GM18867 (cell line): Measurements from ENCODE around the gene CUL9.

Experiments used
- ATAC-seq: cut with Tn5 transposase; IDR thresholded peaks from one replicate; pipeline ENCODE4 v1.9.1; 2021; ENCODE audit warnings: mild to moderate bottlenecking, moderate library complexity; ENCODE audit not compliant: unreplicated experiment

Gene CUL9

DNA sequence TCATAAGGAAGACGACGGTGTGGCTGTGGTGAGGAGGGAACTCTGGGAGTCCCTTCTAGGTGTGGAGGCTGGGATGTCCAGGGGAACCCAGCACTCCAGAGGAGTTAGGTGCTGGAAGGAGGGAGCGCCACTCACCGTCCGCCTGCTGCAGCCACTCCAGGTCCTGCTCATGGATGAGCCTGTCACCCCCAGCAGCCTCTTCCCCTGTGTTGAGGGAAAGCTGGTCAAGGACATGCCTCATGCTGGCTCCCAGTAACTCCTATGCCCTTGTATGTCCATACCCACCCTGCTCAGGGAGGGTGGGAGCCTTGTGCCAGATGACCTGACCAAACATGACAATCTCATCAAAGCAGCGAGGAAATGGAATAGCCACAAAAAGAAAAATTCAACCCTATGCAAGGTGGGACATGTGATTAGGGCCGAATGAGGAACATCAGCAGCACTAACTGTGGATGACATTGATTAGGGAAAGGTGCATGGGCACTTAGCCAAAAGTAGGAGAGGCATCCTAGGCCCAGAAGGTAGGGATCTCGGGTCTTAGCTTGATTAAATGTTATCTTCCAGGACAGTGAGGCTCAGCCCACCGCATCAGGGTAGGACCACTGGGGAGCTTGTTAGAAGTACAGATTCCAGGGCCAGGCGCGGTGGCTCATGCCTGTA lies 44.3 kb downstream of the CUL9 start:
- no peak for ATAC-seq

DNA sequence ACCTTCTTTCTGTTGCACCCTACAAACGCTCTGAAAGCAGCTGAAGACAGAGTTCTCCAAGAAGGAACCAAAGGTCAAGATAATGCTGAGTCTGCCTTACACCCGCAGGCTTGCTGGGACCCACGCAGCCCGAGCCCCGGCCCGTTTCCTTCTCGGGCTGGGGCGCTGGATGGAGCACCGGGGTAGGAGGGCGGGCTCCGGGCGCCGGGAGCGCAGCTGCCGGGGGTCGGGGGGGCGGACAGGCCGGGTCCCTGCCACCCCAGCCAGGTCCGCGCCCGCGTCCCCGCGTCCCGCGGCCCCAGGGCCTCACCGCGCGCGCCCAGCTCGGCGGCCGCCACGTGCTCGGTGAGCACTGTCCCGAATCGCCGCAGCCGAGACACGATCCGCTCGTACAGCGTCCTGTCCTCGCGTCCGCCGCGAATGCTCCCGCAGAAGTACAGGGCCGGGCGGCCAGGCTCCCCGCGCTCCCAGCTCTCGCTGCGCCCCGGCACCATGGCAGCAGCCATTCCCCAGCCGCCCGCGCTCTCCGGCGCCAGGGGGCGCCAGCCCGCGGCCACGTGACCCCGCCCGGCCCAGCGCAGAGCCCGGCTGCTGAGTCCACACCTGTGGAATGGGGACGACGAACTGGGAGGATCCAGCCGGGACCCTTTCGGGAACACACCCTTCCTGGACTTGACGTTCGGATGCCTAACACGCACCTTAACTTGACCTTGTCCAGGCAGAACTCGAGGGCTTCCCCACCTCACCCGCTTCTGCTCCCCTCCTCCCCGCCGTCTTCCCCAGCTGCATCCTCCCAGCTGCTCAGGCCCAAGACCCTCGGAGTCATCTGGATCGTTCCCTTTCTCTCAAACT lies 47.2 kb downstream of the CUL9 start, which contains the start of gene DNPH1:
Gene DNPH1, minus strand, starts transcription at position 531 of the 852 bp plus-strand sequence. Its CDS starts 25 bp downstream, at position 506.
- ATAC-seq, result peak; percentile 85

DNA sequence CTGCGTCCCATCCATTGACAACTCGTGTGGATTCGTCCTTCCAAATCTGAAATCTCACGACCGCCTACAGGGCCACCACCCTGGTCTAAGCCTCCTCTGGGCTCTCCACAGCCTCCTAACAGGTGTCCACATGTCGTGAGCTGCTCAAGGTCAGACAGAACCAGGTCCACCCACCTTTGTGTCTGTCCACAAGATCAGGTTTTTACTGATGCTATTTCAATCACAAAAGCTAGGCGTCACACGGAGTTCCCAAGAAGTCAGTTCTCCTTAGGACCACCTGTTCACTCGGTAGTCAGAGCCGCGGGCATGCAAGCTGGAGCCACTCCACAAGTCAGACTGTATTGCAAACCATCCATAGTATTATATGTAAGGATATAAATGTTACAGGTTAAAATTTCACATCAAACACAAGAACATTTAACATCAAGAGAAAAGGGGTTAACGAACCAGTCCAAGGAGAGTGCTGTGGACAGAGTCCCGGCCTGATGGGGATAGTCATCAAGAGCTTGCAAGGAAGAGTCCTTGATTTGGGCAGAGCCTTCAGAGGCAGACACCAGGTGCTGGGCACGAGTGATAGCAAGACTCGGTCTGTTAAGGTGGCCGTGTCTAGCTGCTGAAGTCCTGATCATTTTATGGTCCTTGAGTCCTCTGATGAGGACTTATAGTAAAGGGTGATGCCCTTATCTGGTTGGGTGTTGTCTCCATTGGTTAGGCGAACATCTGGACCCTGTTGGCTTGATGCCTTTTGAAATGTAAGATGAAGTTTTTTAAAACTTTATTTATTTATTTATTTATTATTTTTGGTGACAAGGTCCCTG lies 48.0 kb downstream of the CUL9 start:
- ATAC-seq, result peak; percentile 10

DNA sequence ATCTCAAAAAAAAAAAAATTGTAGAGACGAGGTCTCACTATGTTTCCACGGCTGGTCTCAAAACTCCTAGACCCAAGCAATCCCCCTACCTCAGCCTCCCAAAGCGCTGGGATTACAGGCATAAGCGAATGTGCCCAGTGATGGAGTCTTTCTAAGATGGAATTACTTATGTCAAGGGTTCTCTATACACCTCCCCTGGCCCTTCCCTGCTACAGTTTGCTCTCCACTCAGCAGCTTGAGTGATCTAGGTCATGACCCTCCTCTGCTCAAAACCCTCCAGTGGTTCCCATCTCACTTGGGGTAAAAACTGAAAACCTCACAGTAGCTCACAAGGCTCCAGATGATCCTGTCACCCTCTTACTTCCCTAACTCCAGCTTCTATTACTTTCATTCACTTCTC lies 49.1 kb downstream of the CUL9 start:
- no peak for ATAC-seq

DNA sequence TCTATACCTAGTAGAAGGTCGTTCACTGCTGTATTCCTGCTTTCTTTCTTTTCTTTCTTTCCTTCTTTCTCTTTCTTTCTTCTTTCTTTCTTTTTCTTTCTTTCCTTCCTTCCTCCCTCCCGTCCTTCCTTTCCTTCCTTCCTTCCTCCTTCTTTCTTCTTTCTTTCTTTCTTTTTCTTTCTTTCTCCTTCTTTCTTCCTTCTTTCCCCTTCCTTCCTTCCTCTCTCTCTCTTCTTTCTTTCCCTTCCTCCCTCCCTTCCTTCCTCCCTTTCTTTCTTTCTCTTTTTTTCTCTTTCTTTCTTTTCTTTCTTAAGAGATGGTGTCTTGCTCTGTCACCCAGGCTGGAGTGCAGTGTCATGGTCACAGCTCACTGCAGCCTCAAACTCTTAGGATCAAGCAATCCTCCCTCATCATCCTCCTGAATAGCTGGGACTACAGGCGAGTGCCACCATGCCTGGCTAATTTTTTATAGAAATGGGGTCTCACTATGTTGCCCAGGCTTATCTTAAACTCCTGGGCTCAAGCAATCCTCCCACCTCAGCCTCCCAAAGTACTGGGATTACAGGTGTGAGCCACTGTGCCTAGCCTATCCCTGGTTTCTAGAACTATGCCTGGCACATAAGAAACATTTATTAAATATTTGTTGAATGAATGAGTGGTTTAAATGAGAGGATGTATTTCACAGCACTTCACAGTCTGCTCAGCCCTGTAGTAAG lies 49.9 kb downstream of the CUL9 start:
- no peak for ATAC-seq

DNA sequence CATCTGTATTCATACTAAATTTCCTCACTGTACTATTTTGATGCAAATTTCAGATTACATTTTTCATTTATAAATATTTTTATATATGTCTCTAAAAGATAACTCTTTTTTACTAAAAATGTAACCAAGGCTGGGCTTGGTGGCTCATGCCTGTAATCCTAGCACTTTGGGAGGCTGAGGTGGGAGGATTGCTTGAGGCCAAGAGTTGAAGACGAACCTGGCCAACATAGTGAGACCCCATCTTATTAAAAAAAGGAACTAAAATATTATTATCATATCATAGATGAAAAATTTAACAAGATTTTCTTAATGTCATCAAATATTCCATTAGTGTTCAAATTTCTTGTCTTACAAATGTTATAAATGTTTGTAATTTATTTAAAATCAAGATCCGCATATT lies 53.8 kb downstream of the CUL9 start:
- ATAC-seq, result no peak

DNA sequence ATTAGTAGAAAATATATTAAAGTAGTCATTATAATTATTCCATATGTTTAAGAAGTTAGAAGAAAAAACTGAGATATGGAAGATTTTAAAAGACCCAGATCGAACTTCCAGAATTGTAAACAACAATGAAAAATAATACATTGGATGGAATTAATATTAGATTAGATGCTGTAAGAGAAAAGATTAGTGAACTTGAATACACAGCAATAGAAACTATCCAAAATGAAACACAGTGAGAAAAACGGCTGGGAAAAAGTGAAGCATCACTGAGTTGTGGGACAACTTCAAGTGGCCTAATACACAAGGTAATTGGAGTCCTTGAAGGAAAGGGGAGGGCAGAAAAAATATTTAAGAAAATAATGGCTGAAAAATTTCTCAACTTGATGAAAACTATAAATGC lies 57.1 kb downstream of the CUL9 start:
- ATAC-seq, result no peak

DNA sequence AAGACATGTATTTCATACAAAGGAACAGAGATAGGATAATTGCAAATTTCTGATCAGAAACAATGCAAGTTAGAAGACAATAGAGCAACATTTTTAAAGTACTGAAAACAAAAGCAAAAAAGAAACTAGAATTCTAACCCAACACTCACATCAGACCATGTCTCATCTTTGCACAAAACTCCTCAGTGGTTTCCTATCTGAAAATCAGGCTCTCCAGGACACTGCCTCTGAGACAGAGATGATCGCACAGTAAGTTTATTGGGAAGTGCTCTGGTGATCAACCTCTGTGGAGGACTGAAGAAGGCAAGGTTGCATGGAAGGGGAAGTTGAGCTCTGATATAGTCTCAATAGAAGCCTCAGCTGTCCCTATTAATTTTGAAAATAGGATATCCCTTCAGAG lies 59.0 kb downstream of the CUL9 start:
- ATAC-seq, result no peak

DNA sequence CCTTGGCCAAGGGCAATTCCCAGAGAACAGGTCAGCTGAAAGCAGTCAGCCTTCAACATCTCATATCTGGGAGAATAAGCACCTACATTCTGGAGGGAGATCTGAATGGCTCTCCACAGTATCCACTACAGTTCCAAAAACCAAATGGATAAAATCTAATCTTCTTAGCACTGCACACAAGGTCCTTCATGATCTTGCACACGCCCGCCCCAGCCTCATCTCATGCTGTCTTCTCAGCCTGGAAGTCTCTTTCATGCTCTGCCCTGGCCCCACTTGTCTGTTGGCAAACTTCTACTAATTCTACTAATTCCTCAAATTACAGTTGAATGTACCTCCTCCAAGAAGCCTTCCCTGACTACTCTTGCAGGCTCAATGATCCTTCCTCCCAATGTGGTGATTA lies 59.5 kb downstream of the CUL9 start:
- ATAC-seq, result no peak

DNA sequence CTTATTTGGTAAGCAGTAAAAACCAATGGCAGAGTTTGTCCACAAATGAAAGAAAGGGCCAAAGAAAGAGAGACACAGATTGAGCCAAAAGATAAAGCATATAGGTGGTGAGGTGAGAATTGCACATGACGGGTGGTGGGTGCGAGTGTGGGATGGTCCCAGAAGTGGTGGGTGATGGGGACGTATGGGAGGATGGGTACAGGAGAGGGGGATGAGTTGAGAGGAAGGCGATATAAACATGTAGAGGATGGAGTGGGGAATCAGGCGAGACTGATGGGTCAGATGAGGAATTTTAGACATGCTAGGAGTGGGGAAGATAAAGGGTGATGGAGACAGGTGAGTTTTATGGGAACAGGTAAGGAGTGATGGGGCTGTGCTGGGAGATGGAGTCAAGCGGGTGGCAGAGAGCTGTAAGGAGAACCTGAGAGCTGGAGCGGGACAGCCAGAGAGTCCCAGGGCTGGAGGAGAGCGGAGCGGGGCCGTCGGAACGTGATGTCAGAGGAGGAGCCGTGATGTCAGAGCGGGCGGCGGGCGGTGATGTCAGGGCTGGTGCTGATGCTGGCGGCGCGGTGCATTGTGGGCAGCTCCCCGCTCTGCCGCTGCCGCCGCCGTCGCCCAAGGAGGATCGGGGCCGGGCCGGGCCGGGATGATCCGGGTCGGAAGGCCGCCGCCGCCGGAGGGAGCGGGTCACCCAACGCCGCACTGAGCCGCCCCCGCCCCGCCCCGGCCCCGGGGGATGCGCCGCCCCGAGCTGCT lies 61.1 kb downstream of the CUL9 start, which contains the start of gene TTBK1:
Gene TTBK1, plus strand, starts transcription at position 574 of the 756 bp plus-strand sequence. CDS start 3,180 bp downstream, outside the sequence.
- ATAC-seq, result no peak

DNA sequence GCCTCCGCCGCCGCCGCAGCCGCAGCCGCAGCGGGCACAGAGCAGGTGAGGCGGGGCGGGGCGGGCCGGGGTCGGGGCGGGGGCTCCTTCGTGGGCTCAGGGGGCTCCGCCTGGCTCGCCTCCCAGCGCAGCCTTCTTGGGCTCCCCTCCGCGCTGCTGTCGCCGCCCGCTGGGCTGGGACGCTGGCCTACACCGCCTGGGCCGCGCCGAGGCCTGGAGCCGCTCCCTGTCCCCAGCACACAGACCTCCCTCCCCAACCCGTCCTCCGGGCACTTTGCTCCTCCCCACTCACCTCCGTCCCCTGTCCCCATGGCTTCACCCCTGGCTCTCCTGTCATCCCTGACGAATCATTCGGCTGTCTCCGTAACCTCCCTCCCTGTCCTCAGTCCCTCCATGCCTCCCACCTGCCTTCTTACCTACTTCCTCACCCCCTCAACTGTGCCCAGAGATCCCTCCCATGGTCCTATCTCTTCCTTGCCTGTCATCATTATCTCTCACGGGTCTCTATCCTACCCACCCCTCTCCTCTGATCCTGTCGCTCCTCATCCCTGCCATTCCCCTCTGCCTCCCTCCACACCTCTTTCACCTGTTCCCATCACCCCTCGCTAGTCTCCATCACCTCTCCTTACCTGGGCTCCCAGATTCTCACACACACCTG lies 61.8 kb downstream of the CUL9 start:
- no peak for ATAC-seq

DNA sequence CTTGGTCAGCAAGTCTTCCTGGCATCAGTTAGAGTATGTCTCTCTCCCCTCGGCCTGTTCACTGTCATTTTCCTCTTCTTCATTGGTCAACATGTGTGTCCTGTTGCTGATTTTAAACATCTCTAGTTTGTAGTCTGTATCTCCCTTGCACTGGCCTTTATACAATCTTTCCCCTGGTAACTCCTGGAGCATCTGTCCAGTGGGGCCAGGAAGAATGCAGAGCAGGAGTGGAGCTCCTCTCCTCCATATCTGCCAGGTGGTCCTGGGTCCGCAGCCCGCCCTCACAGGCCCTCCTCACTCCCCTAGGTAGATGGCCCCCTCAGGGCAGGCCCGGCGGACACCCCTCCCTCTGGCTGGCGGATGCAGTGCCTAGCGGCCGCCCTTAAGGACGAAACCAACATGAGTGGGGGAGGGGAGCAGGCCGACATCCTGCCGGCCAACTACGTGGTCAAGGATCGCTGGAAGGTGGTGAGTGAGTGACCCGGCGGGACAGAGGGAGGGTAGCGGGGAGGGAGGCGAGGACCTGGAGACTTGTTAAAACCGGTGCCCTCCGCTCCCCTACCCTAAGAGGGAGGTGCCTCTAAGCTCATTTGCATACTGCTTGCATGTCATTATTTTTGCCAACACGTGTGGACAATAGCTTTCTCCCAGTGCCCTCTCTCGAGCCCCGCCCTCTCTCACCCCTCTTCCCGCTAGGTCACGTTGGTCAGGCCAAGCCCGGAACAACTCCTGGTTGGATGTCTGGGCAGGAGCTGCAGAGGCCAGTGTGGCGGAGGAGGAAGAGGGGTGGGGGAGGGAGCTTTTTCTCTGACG lies 64.5 kb downstream of the CUL9 start:
- peak; percentile 35 for ATAC-seq

DNA sequence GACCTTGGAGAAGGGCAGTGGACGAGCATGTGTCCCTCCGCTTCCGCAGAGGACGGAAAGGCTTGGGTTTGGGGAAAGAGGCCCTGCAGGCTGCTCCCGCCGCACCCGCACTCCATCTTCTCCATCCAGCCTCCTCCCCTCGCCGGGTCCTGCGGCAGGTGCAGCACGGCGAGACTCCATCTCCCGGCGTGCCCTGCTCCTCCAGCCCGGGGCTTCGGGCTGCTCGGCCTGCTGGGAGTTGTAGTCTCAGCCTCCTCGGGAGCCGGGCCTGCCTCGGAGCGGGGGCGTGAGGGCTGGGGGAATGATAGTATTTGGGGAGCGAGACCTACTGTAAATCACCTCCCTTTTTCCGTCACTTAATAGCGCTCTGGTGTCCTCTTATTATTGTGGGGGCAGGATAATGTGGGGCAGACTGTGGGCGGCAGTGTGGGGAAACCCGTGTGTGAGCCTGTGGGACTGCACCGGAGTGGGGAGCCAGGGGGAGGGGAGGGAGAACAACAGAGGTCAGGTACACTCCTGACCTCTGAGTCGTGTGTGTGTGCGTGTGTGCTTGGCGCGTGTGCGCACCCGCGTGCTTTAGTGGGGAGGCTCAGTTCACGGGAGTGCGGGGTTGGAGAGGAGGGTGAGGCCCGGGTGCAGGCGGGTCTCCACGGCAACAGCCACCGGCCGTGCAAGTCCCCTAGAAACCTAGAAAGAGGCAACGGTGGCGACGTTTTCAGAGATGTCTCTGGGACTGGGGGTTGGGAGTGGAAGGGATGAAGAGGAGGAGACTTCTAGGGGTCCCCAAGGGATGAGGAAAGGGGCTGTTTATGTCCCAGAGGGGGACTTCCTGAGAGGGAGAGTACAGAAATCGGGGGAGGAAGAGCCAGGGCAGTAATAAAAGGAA lies 65.4 kb downstream of the CUL9 start:
- peak; percentile 90 for ATAC-seq

DNA sequence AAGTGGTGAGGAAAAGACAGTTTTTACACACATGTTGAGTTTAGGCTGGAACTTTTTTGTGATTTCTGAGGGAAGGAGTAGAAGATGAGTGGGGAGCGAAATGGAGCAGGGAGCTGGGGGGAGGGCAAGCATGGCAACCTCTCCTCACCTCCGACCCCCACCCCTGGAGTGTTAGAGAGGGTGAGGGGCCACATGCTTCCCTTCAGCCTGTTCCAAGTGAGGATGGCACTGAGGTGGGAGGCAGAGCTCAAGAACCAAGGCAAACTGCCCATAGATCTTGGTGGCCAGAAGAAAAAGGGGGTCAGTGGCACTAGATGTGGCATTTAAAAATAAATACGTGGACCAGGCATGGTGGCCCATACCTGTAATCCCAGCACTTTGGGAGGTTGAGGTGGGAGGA lies 66.1 kb downstream of the CUL9 start:
- ATAC-seq, result no peak

DNA sequence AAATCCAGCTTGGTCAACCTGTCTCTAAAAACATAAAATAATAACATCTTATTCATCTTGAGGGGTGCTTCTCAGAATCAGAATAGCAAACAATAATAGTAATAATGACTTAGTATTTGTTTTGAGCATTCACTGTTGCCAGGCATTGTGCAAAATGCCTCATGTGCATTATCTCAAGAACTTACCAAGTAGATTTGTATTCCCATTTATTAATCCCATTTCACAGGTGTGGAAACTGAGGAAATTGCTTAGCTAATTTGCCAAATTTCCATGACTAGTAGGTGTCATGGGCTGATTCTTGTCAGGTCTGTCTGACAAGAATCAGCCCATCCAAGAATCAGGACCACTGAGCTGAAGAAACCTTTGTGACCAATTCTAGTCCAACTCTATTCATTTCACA lies 66.8 kb downstream of the CUL9 start:
- ATAC-seq, result no peak

DNA sequence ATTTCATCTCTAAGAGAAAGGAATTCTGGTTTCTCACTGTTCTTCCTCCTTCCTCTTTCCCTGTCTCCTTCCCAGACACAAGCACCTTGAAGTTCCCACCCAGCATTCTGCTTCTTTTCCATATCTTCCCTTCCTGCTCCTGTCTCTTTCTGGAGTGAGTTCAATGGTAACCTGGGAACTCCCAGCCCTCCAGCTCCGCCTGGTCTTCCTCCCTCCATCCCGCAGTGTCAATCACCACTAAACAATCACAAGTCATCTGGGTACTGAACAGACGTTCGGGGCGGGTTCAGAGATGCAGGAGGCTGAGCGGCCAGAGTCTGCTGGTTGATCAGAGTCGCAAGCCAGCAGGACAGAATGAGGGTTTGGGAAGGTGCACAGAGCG lies 69.0 kb downstream of the CUL9 start:
- no peak for ATAC-seq

DNA sequence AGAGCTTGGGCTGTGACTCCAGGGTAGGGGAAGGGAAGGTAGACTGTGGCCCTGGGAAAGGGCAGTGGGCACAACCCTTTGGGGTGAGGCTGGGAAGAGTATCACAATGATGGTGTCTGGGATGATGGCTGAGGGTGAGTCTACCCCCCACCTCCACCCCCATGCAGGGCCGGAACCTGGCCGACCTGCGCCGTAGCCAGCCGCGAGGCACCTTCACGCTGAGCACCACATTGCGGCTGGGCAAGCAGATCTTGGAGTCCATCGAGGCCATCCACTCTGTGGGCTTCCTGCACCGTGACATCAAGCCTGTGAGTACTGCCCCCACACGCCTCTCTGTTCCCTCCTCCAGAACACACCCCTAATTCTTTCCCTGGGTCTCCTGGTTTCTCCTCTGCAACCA lies 71.4 kb downstream of the CUL9 start:
- no peak for ATAC-seq
